ENCODE data around the gene WRNIP1.
"Not testable (repeated sequence)": the region's sequence is repeated elsewhere in the genome, so short reads cannot be mapped to it uniquely, and the experiment has no call there.

The WRNIP1 gene

GRCh38 chr6:2743280-2744208, 21.6 kb upstream of the WRNIP1 start:
- no peak for DNase-seq

- DNase-seq = no peak
These were observed 20.9 kb upstream of the WRNIP1 start for GRCh38 chr6:2744209-2744771.

GRCh38 chr6:2744778-2745177, 20.4 kb upstream of the WRNIP1 start:
- DNase-seq = no peak

- no peak for DNase-seq
These were observed 19.9 kb upstream of the WRNIP1 start for GRCh38 chr6:2745246-2745645.

GRCh38 chr6:2746557-2747061, 18.6 kb upstream of the WRNIP1 start:
- no peak for DNase-seq

GRCh38 chr6:2748183-2748582, 17.0 kb upstream of the WRNIP1 start:
- DNase-seq = no peak

GRCh38 chr6:2749969-2750600, 15.1 kb upstream of the WRNIP1 start:
- DNase-seq = no peak

GRCh38 chr6:2750832-2751231, 14.4 kb upstream of the WRNIP1 start, which contains the start of gene MYLK4:
Gene MYLK4, minus strand, starts transcription at chr6:2750922. Its CDS starts 1,628 bp downstream, at chr6:2749294.
- DNase-seq = no peak

- no peak for DNase-seq
These were observed 13.3 kb upstream of the WRNIP1 start for GRCh38 chr6:2751871-2752270.

GRCh38 chr6:2752477-2753109, 12.6 kb upstream of the WRNIP1 start:
- DNase-seq = no peak

GRCh38 chr6:2753110-2753489, 12.1 kb upstream of the WRNIP1 start:
- DNase-seq = no peak

- DNase-seq = no peak
These were observed 11.4 kb upstream of the WRNIP1 start for GRCh38 chr6:2753743-2754142.

- DNase-seq = no peak
These were observed 10.8 kb upstream of the WRNIP1 start for GRCh38 chr6:2754393-2754792.

- DNase-seq = no peak
These were observed 10.3 kb upstream of the WRNIP1 start for GRCh38 chr6:2754911-2755310.

- DNase-seq = no peak
These were observed 9.7 kb upstream of the WRNIP1 start for GRCh38 chr6:2755456-2755855.

GRCh38 chr6:2756241-2756640, 9.0 kb upstream of the WRNIP1 start:
- DNase-seq = no peak

- no peak for DNase-seq
These were observed 8.4 kb upstream of the WRNIP1 start for GRCh38 chr6:2756687-2757224.

GRCh38 chr6:2758980-2759379, 6.2 kb upstream of the WRNIP1 start:
- DNase-seq = no peak

GRCh38 chr6:2760882-2761842, 4.0 kb upstream of the WRNIP1 start:
- DNase-seq = no peak

GRCh38 chr6:2762868-2763267, 2.3 kb upstream of the WRNIP1 start:
- not testable (repeated sequence) for DNase-seq

GRCh38 chr6:2763345-2763841, 1.8 kb upstream of the WRNIP1 start:
- DNase-seq = no peak

Data from DMS79 treated with DMSO at 0.1 percent for 48 hours (cell line).